Trophoblast cell (in vitro differentiated cells and primary cell): Measurements from ENCODE around the gene BCAS4.

Experiments used
- DNase-seq, 2 donors: peaks; one replicate each; pipeline ENCODE4 v3.0.0-alpha.2; 2016
- H2AFZ ChIP-seq: 2 replicates; pipeline ENCODE4 v1.6.1; 2013; ENCODE audit warnings: low read length, moderate library complexity, mild to moderate bottlenecking; ENCODE audit not compliant: insufficient read depth, poor library complexity
- H2AK5ac ChIP-seq: 2 replicates; pipeline ENCODE4 v1.6.1; 2013; ENCODE audit warnings: mild to moderate bottlenecking, low read length
- H2BK120ac ChIP-seq: 2 replicates; pipeline ENCODE4 v1.6.1; 2013; ENCODE audit warnings: low read length, mild to moderate bottlenecking, moderate library complexity; ENCODE audit not compliant: insufficient read depth, poor library complexity
- H2BK12ac ChIP-seq: 2 replicates; pipeline ENCODE4 v1.6.1; 2013; ENCODE audit warnings: mild to moderate bottlenecking, low read length, moderate library complexity
- H2BK5ac ChIP-seq: 2 replicates; pipeline ENCODE4 v1.6.1; 2013; ENCODE audit warnings: low read length, low read depth, moderate library complexity, mild to moderate bottlenecking; ENCODE audit not compliant: poor library complexity
- H3K14ac ChIP-seq: 2 replicates; pipeline ENCODE4 v1.6.1; 2013; ENCODE audit warnings: mild to moderate bottlenecking, low read length
- H3K18ac ChIP-seq: 2 replicates; pipeline ENCODE4 v1.6.1; 2013; ENCODE audit warnings: mild to moderate bottlenecking, low read length
- H3K23ac ChIP-seq: 2 replicates; pipeline ENCODE4 v1.6.1; 2013; ENCODE audit warnings: low read length
- H3K27ac ChIP-seq: 2 replicates; pipeline ENCODE4 v1.5.1; 2013; ENCODE audit warnings: low read depth, mild to moderate bottlenecking, inconsistent platforms, low read length, moderate library complexity
- H3K27me3 ChIP-seq: 2 replicates; pipeline ENCODE4 v1.6.1; 2013; ENCODE audit warnings: inconsistent platforms, mild to moderate bottlenecking, low read length, moderate library complexity; ENCODE audit not compliant: insufficient read depth
- H3K36me3 ChIP-seq, 2 experiments: 1 replicate in 1 of 2; 2 replicates in 1 of 2; pipeline ENCODE4 v1.6.1; 2013; ENCODE audit warnings: low read length in 2 of 2, mild to moderate bottlenecking in 2 of 2, moderate library complexity in 1 of 2; ENCODE audit not compliant: insufficient read depth in 2 of 2, control insufficient read depth in 1 of 2
- H3K4ac ChIP-seq: 2 replicates; pipeline ENCODE4 v1.6.1; 2013; ENCODE audit warnings: low read depth, mild to moderate bottlenecking, low read length, moderate library complexity
- H3K4me1 ChIP-seq, 2 experiments: 1 replicate in 1 of 2; 2 replicates in 1 of 2; pipeline ENCODE4 v1.6.1; 2013; ENCODE audit warnings: low read length in 2 of 2, mild to moderate bottlenecking in 2 of 2, moderate library complexity in 1 of 2; ENCODE audit not compliant: insufficient read depth in 2 of 2, control insufficient read depth in 1 of 2
- H3K4me2 ChIP-seq: 2 replicates; pipeline ENCODE4 v1.6.1; 2013; ENCODE audit warnings: inconsistent platforms, mild to moderate bottlenecking, low read length, moderate library complexity
- H3K4me3 ChIP-seq: 2 replicates; pipeline ENCODE4 v1.5.1; 2013; ENCODE audit warnings: mild to moderate bottlenecking, low read depth, low read length, inconsistent platforms
- H3K79me1 ChIP-seq: one replicate; pipeline ENCODE4 v1.6.1; 2013; ENCODE audit warnings: low read length
- H3K79me2 ChIP-seq: 2 replicates; pipeline ENCODE4 v1.6.1; 2013; ENCODE audit warnings: low read length, mild to moderate bottlenecking; ENCODE audit not compliant: control insufficient read depth, insufficient read depth, poor library complexity
- H3K9ac ChIP-seq: 2 replicates; pipeline ENCODE4 v1.6.1; 2013; ENCODE audit warnings: mild to moderate bottlenecking, low read length
- H3K9me3 ChIP-seq: 2 replicates; pipeline ENCODE4 v1.6.1; 2013; ENCODE audit warnings: low read depth, mild to moderate bottlenecking, control low read depth, inconsistent platforms, low read length; ENCODE audit not compliant: insufficient read depth
- H4K12ac ChIP-seq: 2 replicates; pipeline ENCODE4 v1.6.1; 2013; ENCODE audit warnings: low read depth, mild to moderate bottlenecking, low read length, moderate library complexity
- H4K8ac ChIP-seq: 2 replicates; pipeline ENCODE4 v1.6.1; 2013; ENCODE audit warnings: low read depth, mild to moderate bottlenecking, low read length, moderate library complexity
- H4K91ac ChIP-seq: one replicate; pipeline ENCODE4 v1.6.1; 2013; ENCODE audit warnings: low read depth, mild to moderate bottlenecking, low read length, moderate library complexity
- WGBS: extraction: QIAGEN DNeasy Blood & Tissue Kit; methylation state at CpG from one replicate; pipeline ENCODE4 v1.1.7; 2013; ENCODE audit warnings: missing lambda C conversion rate; ENCODE audit not compliant: insufficient read length, insufficient coverage; ENCODE audit errors: extremely low coverage; 5-methylcytosine and 5-hydroxymethylcytosine counted together

The BCAS4 gene

GRCh38 chr20:50772420-50773185 is 22.3 kb upstream of the BCAS4 start:
- Histone ChIP-seq H3K23ac (no peak overlapping the region), H3K27me3 (no peaks in the 10 kb centered on the region), H2AFZ (no peak overlapping the region), H3K9me3 (no peaks in the 10 kb centered on the region), H3K4me3 (no peak overlapping the region), H3K27ac (no peak overlapping the region), H3K18ac (no peak overlapping the region), H3K4me2 (no peak overlapping the region), H3K79me1 (no peaks in the 10 kb centered on the region), H3K14ac (no peak overlapping the region), H2AK5ac (no peak overlapping the region), H4K12ac (no peak overlapping the region), H3K9ac (no peak overlapping the region), H2BK120ac (no peak overlapping the region), H2BK5ac (no peak overlapping the region), H3K4me1 (peaks cover 0 to 3% of the 10 kb centered on the region in 2 experiments), H4K91ac (no peak overlapping the region), H3K36me3 (no peaks in the 10 kb centered on the region), H4K8ac (no peak overlapping the region), H3K4ac (no peak overlapping the region), H2BK12ac (no peak overlapping the region), H3K79me2 (no peaks in the 10 kb centered on the region)
- no peak for DNase-seq
- WGBS, result no CpG with 5 or more reads among the region's 5 CpGs

- no peak overlapping the region for H2AFZ ChIP-seq
- no peak overlapping the region for H3K23ac ChIP-seq
- H3K27me3 ChIP-seq, result no peaks in the 10 kb centered on the region
- H2BK12ac ChIP-seq, result no peak overlapping the region
- no peak overlapping the region for H3K27ac ChIP-seq
- H4K12ac ChIP-seq, result no peak overlapping the region
- H3K36me3 ChIP-seq, result no peaks in the 10 kb centered on the region
- no peak overlapping the region for H3K4me3 ChIP-seq
- H4K8ac ChIP-seq, result no peak overlapping the region
- no peak overlapping the region for H3K4me2 ChIP-seq
- no peak overlapping the region for H3K14ac ChIP-seq
- no peaks in the 10 kb centered on the region for H3K79me2 ChIP-seq
- H2BK120ac ChIP-seq, result no peak overlapping the region
- no peaks in the 10 kb centered on the region for H3K9me3 ChIP-seq
- no peaks in the 10 kb centered on the region for H3K79me1 ChIP-seq
- no peak overlapping the region for H3K9ac ChIP-seq
- no peak overlapping the region for H2AK5ac ChIP-seq
- no peaks in the 10 kb centered on the region for H3K4me1 ChIP-seq
- H3K4ac ChIP-seq, result no peak overlapping the region
- no CpG with 5 or more reads among the region's 3 CpGs for WGBS
- H2BK5ac ChIP-seq, result no peak overlapping the region
- H4K91ac ChIP-seq, result no peak overlapping the region
- H3K18ac ChIP-seq, result no peak overlapping the region
- no peak for DNase-seq
Observed at GRCh38 chr20:50774515-50774914, 20.3 kb upstream of the BCAS4 start.

GRCh38 chr20:50776122-50776817 is 18.6 kb upstream of the BCAS4 start:
- Histone ChIP-seq H3K4ac (no peak overlapping the region), H4K8ac (no peak overlapping the region), H3K27ac (no peak overlapping the region), H2BK120ac (no peak overlapping the region), H2BK5ac (no peak overlapping the region), H3K18ac (no peak overlapping the region), H3K9ac (no peak overlapping the region), H3K36me3 (no peaks in the 10 kb centered on the region), H3K79me2 (no peaks in the 10 kb centered on the region), H3K14ac (no peak overlapping the region), H4K12ac (no peak overlapping the region), H2BK12ac (no peak overlapping the region), H3K4me2 (no peak overlapping the region), H2AK5ac (no peak overlapping the region), H3K4me3 (no peak overlapping the region), H3K4me1 (no peaks in the 10 kb centered on the region), H3K9me3 (no peaks in the 10 kb centered on the region), H2AFZ (no peak overlapping the region), H3K79me1 (no peaks in the 10 kb centered on the region), H4K91ac (no peak overlapping the region), H3K23ac (no peak overlapping the region), H3K27me3 (no peaks in the 10 kb centered on the region)
- DNase-seq, result no peak
- no CpG with 5 or more reads among the region's 8 CpGs for WGBS

- H3K18ac ChIP-seq, result no peak overlapping the region
- no peak overlapping the region for H4K91ac ChIP-seq
- H2BK120ac ChIP-seq, result no peak overlapping the region
- H3K4ac ChIP-seq, result no peak overlapping the region
- WGBS, result no CpG with 5 or more reads among the region's 2 CpGs
- no peak for DNase-seq
- H3K4me2 ChIP-seq, result no peak overlapping the region
- H2AFZ ChIP-seq, result no peak overlapping the region
- H4K12ac ChIP-seq, result no peak overlapping the region
- H3K79me1 ChIP-seq, result no peaks in the 10 kb centered on the region
- H3K4me3 ChIP-seq, result no peak overlapping the region
- H2BK5ac ChIP-seq, result no peak overlapping the region
- H3K9ac ChIP-seq, result no peak overlapping the region
- no peak overlapping the region for H4K8ac ChIP-seq
- H3K14ac ChIP-seq, result no peak overlapping the region
- H3K36me3 ChIP-seq, result no peaks in the 10 kb centered on the region
- H3K23ac ChIP-seq, result no peak overlapping the region
- H3K27me3 ChIP-seq, result no peaks in the 10 kb centered on the region
- H3K4me1 ChIP-seq, result no peaks in the 10 kb centered on the region
- no peak overlapping the region for H2BK12ac ChIP-seq
- no peaks in the 10 kb centered on the region for H3K9me3 ChIP-seq
- no peak overlapping the region for H2AK5ac ChIP-seq
- H3K79me2 ChIP-seq, result no peaks in the 10 kb centered on the region
- H3K27ac ChIP-seq, result no peak overlapping the region
Observed at GRCh38 chr20:50777373-50777772, 17.5 kb upstream of the BCAS4 start.
